OCI-LY7 (cell line): Measurements from ENCODE around the gene BCAS4. TPM values are rescaled to one million over a fixed set of nuclear protein-coding genes. Genes with fewer than 3 reads are reported as not detected.
A peak's percentile ranks its signal among the peaks of the same experiment; 100 is the strongest.

Experiments used
- BruUV-seq: library from RNA; stranded (reverse); fragments of 400-500 nt; replicated peaks from 2 replicates; lab custom pipeline; 2021; lab: Mats Ljungman, UMichigan
- CTCF ChIA-PET: fragments of 300-600 bp; sonication (Branson Sonifier 250); formaldehyde crosslinking; loops from one replicate; lab custom pipeline; 2022; ENCODE audit warnings: antibody characterized with exemption; ENCODE audit not compliant: unreplicated experiment; lab: Charles Lee
- POLR2A ChIA-PET: fragments of 300-600 bp; sonication (Branson Sonifier 250); formaldehyde crosslinking; loops from one replicate; lab custom pipeline; 2022; ENCODE audit warnings: antibody characterized with exemption; lab: Charles Lee
- DNase-seq: peaks from one replicate; pipeline ENCODE4 v3.0.0-alpha.2; 2015; ENCODE audit warnings: low spot score
- H2AFZ ChIP-seq: fragments of 200-600 bp; sonication (generic), shearing (Covaris generic); 2 replicates; pipeline ENCODE4 v1.6.1; 2014; ENCODE audit warnings: mild to moderate bottlenecking, antibody characterized with exemption, low read length, moderate library complexity
- H3K27ac ChIP-seq: fragments of 200-600 bp; sonication (generic); 2 replicates; pipeline ENCODE4 v1.5.1; 2014; ENCODE audit warnings: mixed run types, low read depth, mild to moderate bottlenecking, moderate library complexity, low read length, inconsistent platforms; ENCODE audit not compliant: poor library complexity, severe bottlenecking
- H3K36me3 ChIP-seq: fragments of 200-600 bp; sonication (generic); 2 replicates; pipeline ENCODE4 v1.6.1; 2014; ENCODE audit warnings: mild to moderate bottlenecking, antibody characterized with exemption, low read length, moderate library complexity, mixed read lengths; ENCODE audit not compliant: insufficient read depth
- H3K4me1 ChIP-seq: fragments of 200-600 bp; sonication (generic); 2 replicates; pipeline ENCODE4 v1.5.1; 2014; ENCODE audit warnings: mild to moderate bottlenecking, low read length; ENCODE audit not compliant: insufficient read depth, poor library complexity, severe bottlenecking
- H3K4me2 ChIP-seq: fragments of 200-600 bp; sonication (generic); 2 replicates; pipeline ENCODE4 v1.6.1; 2014; ENCODE audit warnings: mild to moderate bottlenecking, low read length
- H3K4me3 ChIP-seq: fragments of 200-600 bp; sonication (generic); 2 replicates; pipeline ENCODE4 v1.5.1; 2014; ENCODE audit warnings: mild to moderate bottlenecking, low read depth, low read length; ENCODE audit not compliant: poor library complexity, severe bottlenecking
- H3K79me2 ChIP-seq: fragments of 200-600 bp; sonication (generic); 2 replicates; pipeline ENCODE4 v1.6.1; 2016; ENCODE audit warnings: low read depth, mild to moderate bottlenecking, low read length, moderate library complexity, mixed read lengths; ENCODE audit not compliant: insufficient read depth
- H3K9me2 ChIP-seq: fragments of 200-600 bp; sonication (generic); 2 replicates; pipeline ENCODE4 v1.6.1; 2016; ENCODE audit warnings: mild to moderate bottlenecking, low read length, mixed read lengths; ENCODE audit not compliant: insufficient read depth
- H3K9me3 ChIP-seq: fragments of 200-600 bp; sonication (generic); 2 replicates; pipeline ENCODE4 v1.6.1; 2014; ENCODE audit warnings: mild to moderate bottlenecking, mixed run types, low read length, mixed read lengths
- H4K20me1 ChIP-seq: fragments of 200-600 bp; sonication (generic); 2 replicates; pipeline ENCODE4 v1.6.1; 2014; ENCODE audit warnings: mild to moderate bottlenecking, antibody characterized with exemption, low read length, moderate library complexity, mixed read lengths; ENCODE audit not compliant: insufficient read depth
- CTCF ChIP-seq: fragments of 200-600 bp; sonication (generic); conservative IDR thresholded peaks from 2 replicates; pipeline ENCODE4 v1.5.1; 2014; ENCODE audit warnings: mild to moderate bottlenecking, antibody characterized with exemption, low read length, moderate library complexity, mixed read lengths
- EZH2phosphoT487 ChIP-seq: fragments of 200-600 bp; sonication (generic); IDR thresholded peaks from 2 replicates; pipeline ENCODE4 v1.6.1; 2018; ENCODE audit warnings: low read depth, borderline replicate concordance, mild to moderate bottlenecking, mixed run types, antibody characterized with exemption, low read length, moderate library complexity, mixed read lengths
- intact Hi-C: fragments of 100-400 bp; cut with micrococcal nuclease; formaldehyde crosslinking; loops from one replicate; pipeline ENCODE4 v1.10.0; 2022; ENCODE audit not compliant: unreplicated experiment
- total RNA-seq, 2 experiments: library from RNA; depleted of rRNA in 1 of 2; stranded (reverse); fragments of >200 nt in 1 of 2; shearing (Covaris generic) in 1 of 2; gene quantifications; 2 replicates each; pipeline ENCODE4 v1.2.3, GENCODE V29; 2014 to 2022

BCAS4 gene
- total RNA-seq, 2 experiments from 2014 or later = 173 to 181 TPM

GRCh38 chr20:50857348-50857747 is 62.5 kb downstream of the BCAS4 start:
- BruUV-seq = no TSS peak
- Histone ChIP-seq H4K20me1 (no peaks in the 10 kb centered on the region), H3K4me1 (peaks cover 40% of the 10 kb centered on the region), H3K4me3 (no peak overlapping the region), H3K9me2 (no peaks in the 10 kb centered on the region), H3K9me3 (no peaks in the 10 kb centered on the region), H2AFZ (no peak overlapping the region), H3K4me2 (no peak overlapping the region), H3K27ac (no peak overlapping the region), H3K36me3 (peaks cover 85% of the 10 kb centered on the region), H3K79me2 (peaks cover 4% of the 10 kb centered on the region)
- POLR2A ChIA-PET = interaction anchor here (0.7 kb wide), 1 partner anchor 53 kb away, joined by 3 read pairs; no protein-coding TSS in a partner anchor
- no peak for DNase-seq
- intact Hi-C loops = no loop called here
- CTCF ChIA-PET = no interaction called here
- TF ChIP-seq EZH2phosphoT487 (no peak), CTCF (no peak)

- H3K9me2 ChIP-seq = no peaks in the 10 kb centered on the region
- peaks cover 40% of the 10 kb centered on the region for H3K4me1 ChIP-seq
- H3K4me3 ChIP-seq = no peak overlapping the region
- BruUV-seq = no TSS peak
- no peak for DNase-seq
- H3K36me3 ChIP-seq = peaks cover 81% of the 10 kb centered on the region
- H3K9me3 ChIP-seq = no peaks in the 10 kb centered on the region
- no peak overlapping the region for H2AFZ ChIP-seq
- H3K4me2 ChIP-seq = peak overlapping the region; percentile 41; the same call in 1 of the 2 replicates
- H3K27ac ChIP-seq = peak overlapping the region; percentile 70
- intact Hi-C loops = loop anchor here (2.0 kb wide), 1 partner anchor 40 kb away; no protein-coding TSS in a partner anchor
- H3K79me2 ChIP-seq = peaks cover 4% of the 10 kb centered on the region
- no peaks in the 10 kb centered on the region for H4K20me1 ChIP-seq
- no peak for TF ChIP-seq CTCF
- TF ChIP-seq EZH2phosphoT487 = no peak
- ChIA-PET CTCF (interaction anchor here (0.8 kb wide), 1 partner anchor 41 kb away, joined by 3 read pairs; no protein-coding TSS in a partner anchor), POLR2A (interaction anchor here (0.6 to 1.1 kb wide), 3 partner anchors 22 to 69 kb away, joined by 3 to 5 read pairs (median 4); no protein-coding TSS in a partner anchor)
Measured at GRCh38 chr20:50858525-50858924, 63.7 kb downstream of the BCAS4 start.

GRCh38 chr20:50859161-50859560 is 64.3 kb downstream of the BCAS4 start:
- H2AFZ ChIP-seq = no peak overlapping the region
- no peaks in the 10 kb centered on the region for H4K20me1 ChIP-seq
- peak overlapping the region; percentile 70 for H3K27ac ChIP-seq
- peak; percentile 81 for DNase-seq
- no TSS peak for BruUV-seq
- TF ChIP-seq EZH2phosphoT487 = no peak
- TF ChIP-seq CTCF = no peak
- H3K9me2 ChIP-seq = no peaks in the 10 kb centered on the region
- no peaks in the 10 kb centered on the region; the same call in none of the 2 replicates for H3K79me2 ChIP-seq
- POLR2A ChIA-PET = interaction anchor here (0.8 to 1.6 kb wide), 3 partner anchors 10 to 36 kb away, joined by 3 to 5 read pairs (median 4); no protein-coding TSS in a partner anchor
- H3K36me3 ChIP-seq = peaks cover 81% of the 10 kb centered on the region
- CTCF ChIA-PET = no interaction called here
- H3K4me3 ChIP-seq = no peak overlapping the region
- intact Hi-C loops = loop anchor here (2.0 kb wide), 1 partner anchor 40 kb away; no protein-coding TSS in a partner anchor
- H3K9me3 ChIP-seq = no peaks in the 10 kb centered on the region
- peaks cover 40% of the 10 kb centered on the region for H3K4me1 ChIP-seq
- peak overlapping the region; percentile 41 for H3K4me2 ChIP-seq
